HG03175 (cell line): ENCODE results near the gene PFKP.

Experiments
- ATAC-seq: cut with Tn5 transposase; IDR thresholded peaks from one replicate; pipeline ENCODE4 v1.9.1; 2021; ENCODE audit warnings: mild to moderate bottlenecking, moderate library complexity; ENCODE audit not compliant: unreplicated experiment

PFKP gene

DNA sequence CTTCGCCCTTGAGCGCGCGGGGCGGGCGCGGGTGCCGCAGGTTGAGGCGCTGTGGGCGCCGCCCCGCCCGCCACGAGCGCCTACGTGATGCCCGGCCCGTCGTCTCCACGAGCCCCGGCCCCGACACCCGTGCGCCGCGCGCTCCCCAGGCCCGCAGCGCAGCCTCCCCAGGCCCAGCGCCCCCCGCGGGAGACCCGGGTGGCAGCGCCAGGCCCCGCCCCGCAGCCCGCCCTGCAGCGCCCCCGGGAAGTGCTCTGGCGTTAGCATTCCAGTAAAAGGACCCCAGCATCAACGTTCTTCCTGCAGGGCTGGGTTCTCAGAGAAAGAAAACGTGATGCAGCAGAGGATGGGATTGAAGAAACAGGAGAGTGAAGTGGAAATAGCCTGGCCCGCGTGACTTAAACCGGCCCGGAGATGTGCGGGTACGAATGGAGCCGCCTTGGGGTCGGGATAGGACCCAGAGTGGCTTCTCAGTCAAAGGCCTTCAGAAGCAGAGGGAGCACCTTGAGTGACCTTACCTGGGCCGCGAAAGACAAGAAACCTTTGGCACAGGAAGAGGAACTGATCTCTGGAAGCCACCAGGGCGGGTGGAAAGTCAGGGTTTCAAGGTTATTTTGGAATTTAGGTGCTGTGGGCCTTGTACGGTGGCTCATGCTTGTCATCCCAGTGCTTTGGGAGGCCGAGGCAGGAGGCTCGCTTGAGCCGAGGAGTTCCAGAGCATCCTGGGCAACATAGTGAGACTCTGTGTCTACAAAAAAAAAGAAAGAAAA is 1.8 kb downstream of the PFKP start:
- ATAC-seq: peak; percentile 31

GRCh38 chr10:3069876-3070275 is 2.5 kb downstream of the PFKP start:
- ATAC-seq: no peak

GRCh38 chr10:3071405-3072198 is 4.3 kb downstream of the PFKP start:
- ATAC-seq: no peak

DNA sequence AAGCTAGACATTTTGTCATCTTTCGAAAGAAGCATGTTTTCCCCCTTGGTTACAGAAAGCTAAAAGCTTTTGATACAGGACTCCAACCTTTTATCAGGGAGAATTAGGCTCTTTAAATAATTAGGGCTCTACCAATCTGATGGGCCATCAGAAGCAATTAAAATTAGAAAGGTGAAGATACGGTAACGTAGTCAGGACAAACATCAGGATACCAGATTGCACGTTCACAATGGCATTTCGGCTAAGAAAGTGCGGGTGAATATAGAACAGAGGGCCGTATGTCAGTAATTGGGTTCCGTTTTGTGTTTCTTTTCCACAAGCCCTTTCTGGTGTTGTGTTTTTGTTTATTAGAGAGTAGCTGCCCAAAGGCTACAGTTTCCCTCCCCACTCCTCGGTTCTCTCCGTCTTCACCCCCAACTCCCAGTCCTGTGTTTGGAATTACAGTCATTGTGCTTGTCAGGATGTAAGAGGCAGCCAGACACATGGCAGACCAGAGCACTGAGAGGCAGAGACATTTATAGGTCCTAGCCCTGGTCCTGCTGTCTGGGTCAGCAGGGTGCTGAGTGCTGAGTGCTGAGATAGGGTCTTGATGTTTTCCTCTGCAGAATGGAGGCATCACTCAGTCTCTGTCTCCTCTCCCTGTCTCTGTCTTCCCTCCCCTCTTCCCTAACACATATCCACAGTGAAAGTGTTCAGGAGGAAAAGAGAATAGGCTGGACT is 5.5 kb downstream of the PFKP start:
- ATAC-seq: no peak

- no peak for ATAC-seq
Observed at GRCh38 chr10:3074145-3074665, 6.9 kb downstream of the PFKP start.

DNA sequence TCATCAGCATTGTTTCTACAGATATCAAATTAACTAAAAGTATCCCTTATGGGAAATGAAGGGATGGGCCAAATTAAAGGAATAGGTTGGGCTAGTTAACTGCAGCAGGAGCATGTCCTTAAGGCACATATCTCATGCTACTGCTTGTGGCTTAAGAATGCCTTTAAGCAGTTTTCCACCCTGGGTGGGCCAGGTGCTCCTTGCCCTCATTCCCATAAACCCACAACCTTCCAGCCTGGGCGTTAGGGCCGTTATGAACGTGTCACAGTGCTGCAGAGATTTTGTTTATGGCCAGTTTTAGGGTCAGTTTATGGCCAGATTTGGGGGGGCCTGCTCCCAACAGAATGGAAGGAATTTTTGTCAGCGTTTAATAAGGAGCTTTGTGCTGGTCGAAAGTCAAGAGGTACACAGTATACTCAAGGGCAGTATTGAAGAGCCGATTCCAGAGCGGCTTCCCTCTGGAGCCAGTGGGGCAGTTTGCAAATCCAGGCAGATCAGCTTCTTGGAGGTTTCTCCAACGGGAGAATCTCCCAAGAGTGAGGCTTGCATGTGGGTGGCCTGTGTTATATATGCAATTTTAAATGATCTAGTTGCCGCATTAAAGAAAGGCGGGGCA is 7.7 kb downstream of the PFKP start:
- ATAC-seq: no peak

DNA sequence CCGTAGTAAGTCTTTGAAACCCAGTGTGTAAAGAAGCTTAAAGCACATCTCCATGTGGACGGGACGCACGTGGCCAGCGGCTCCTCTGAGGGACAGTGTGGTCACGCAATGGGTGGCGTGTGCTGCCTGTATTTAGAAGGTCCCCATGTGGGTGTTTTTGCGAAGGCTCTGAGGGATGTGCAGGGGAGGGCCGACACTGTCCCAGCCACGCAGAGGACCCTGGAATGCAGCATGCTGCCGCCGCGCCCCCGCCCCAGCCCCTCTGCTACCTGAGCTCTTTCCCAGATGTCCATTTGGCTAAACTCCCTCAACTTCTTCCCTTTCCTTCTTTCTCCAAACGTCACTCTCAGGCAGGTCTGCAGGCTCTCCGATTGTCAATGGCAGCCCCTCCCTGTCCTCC is 8.8 kb downstream of the PFKP start:
- no peak for ATAC-seq

DNA sequence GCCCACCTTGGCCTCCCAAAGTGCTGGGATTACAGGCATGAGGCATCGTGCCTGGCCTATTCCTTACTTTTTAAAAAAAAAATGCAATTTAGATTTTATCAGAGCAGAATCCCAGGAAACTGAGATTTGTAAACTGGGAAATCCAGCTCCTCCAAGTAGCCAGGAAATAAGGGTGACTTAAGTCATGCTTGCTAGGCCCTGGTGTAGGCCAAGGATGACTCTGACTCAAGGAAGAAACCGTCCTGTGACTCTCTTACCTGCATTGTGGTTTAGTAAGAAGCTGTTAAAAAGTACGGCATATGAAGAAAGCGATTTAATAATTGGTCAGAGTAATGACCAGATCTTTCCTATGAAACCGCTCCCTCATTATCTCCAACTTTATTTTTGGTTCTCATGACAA is 10.2 kb downstream of the PFKP start:
- ATAC-seq: no peak

DNA sequence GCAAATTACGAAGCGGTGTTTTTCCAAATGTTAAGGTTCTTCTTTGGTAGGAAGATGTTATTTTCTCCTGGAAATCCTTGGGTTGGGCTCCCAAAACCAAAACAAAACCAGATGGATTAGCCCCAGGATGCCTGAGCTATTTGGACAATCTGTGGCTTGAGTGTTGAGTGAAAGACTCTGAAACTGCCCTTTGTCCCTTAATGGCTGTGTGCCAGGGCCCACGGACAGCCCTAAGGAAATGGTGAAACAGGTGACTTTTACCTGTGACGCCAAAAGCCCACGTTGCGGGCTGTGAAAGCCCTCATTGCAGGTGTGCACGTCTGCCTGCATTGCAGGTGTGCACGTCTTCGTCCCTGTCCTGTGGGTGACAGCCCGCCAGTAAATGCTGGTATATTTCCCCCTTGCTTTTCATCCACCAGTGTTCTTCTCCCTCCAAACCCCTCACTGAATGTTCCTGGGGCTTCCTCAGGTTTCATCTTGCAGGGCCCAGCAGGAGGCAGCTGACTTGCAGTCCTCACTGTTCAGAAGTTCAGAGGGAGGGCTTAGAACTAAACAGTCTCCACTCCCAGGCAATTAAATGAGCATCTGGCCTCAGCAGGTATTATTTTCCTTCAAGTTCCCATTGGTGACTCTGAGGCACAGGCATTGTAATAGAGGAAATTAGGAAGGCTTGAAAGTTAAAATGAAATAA is 10.7 kb downstream of the PFKP start:
- ATAC-seq: no peak

GRCh38 chr10:3081383-3081981 is 14.1 kb downstream of the PFKP start:
- ATAC-seq: no peak

DNA sequence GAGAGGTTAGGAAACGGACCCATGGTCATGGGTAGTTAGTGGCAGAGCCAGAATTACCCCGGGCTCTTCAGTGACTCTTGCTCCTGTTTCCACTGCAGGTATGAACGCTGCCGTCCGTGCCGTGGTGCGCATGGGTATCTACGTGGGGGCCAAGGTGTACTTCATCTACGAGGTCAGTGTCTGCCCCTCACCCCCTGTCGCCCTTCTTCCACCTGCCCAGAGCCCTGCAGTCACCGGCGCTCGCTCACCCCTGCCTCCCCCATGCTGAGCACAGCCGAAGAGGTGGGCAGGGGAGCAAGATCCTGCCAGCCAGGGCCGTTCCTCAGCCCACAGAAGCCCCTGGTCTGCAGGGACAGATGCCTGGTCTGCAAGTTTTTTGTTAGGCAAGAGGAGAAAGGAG is 14.9 kb downstream of the PFKP start:
- no peak for ATAC-seq

DNA sequence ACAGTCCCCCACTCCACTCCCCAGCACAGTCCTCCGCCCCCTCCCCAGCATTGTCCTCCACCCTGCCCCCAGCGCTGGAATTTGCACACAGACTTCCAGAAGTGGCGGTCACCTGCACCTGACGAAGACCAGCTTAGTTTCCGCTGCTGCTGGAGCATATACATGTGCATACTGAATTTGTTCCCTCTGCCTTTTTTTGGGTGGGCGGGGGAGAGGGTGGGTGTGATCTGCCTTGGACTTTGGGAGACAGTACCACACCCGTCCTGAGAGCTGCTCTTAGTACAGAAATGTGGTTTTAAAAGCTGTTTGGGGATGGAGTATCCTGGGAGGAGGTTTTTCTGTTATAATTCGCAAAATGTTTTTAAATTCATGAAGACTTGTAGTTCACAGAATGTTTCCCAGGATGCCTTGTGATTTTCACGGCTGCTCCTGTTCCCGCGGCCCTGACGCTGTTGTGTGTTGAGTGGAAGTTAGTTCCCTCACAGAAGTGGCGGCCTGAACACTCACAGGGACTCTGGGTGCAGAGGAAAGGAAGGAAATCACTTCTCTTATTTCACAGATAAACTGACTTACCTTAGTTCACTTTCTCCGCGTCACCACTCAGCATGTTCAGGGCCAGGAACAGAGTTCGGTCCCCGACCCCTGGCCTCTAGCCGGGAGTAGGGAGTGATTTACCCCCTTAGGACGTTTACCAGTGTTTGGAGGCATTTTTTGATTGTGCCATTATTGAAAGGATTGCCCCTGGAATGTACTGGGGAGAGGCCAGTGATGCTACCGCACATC is 18.6 kb downstream of the PFKP start:
- ATAC-seq: no peak

DNA sequence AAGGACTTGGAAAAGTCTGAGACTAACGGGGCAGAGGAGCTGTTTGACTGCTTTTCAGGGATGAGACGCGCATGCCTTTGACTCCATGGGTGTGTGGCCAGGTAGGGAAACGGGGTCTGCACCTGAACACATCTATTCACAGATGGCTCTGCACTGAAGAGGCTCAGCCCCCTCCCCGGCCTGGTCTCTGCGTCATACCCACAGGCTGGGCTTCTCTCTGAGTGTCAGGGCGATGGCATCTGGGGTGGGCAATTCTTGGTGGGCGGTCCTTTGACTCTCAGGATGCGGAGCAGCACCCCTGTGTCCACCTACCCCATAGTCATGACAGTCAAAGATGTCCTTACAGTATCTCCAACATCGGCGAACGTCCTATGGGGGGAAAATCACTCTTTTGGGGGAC is 23.0 kb downstream of the PFKP start:
- no peak for ATAC-seq

DNA sequence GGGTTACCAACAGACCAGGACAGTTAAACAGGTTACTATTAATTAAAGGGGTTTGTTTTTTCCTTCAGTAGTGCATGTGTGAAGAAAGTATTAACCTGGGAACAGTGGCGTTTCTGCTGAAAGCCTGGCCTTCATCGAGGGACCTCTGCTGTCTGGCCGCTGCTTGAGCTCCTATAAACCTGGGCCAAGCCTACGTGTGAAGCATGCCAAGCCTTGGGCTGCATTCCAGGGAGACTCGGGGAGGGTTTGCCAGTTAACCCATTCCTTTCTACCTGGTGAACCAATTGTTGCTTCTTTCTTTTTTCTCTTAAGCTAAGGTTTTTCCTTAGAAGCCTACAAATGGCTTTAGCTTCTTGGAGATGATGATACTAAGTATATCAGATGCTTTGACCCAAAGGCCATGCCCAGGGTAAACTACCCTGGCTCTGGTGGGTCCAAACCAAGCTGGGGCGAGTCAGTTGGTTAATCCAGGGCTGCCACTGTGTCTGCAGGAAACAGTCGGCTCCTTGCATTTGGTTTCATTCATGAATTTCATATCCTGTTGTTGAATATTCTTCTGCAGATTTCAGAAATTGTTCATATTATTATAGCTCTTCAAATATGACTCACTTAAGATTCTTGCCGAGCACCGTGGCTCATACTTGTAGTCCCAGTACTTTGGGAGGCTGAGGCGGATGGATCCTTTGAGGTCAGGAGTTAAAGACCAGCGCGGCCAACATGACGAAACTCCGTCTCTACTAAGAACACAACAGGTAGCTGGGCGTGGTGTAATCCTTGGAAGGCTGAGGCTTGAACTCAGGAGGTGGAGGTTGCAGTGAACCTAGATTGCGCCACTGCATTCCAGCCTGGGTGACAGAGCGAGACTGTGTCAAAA is 23.8 kb downstream of the PFKP start:
- ATAC-seq: no peak

- no peak for ATAC-seq
Observed at GRCh38 chr10:3091921-3092320, 24.6 kb downstream of the PFKP start.

DNA sequence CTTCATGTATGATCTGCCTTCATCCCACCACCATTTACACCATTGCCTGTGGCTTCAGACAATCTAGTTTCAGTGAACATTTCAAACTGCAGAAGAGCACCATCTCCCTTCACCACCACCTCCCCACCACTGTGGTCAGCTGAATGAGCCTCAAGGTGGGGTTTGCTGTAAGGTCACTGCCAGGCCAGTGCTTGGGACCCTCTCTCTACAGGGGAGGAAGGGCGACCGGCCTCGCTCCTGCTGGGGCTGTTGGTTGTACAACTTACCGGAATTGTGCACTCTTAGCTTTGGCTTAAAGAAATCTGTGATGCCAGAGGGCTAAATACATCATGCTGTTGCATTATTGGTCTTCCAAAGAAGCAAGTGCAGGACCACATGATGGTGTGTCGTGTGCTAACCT is 26.6 kb downstream of the PFKP start:
- no peak for ATAC-seq

DNA sequence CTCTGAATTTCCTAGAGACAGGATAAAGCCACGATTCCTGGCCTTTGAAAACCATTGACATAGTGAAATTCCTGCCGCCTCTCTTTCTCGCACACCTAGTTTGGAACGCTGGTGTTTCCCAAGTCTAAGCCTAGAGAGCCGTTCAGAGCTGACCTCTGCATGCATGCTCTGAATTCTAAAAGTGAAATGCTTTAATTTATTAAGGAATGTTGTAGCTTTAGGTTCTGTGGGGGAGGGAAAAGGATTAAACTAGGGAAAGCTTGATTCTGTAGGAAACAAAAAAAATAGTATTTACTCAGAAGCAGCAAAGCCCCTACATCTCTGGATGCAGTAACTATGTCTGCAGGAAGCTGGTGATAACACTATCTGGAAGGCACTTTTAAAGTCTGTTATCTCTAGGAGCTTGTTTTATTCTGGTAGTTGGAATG is 27.3 kb downstream of the PFKP start:
- no peak for ATAC-seq

GRCh38 chr10:3095373-3096139 is 28.2 kb downstream of the PFKP start:
- ATAC-seq: no peak
